HepG2 (cell line): Measurements from ENCODE around the gene POU6F1. TPM values are rescaled to one million over a fixed set of nuclear protein-coding genes. Genes with fewer than 3 reads are reported as not detected.

Experiments
- ATAC-seq: fragments of 200-7000 bp; cut with Tn5 transposase; 3 replicates; pipeline ENCODE4 v1.9.1; 2020; ENCODE audit warnings: mild to moderate bottlenecking, moderate library complexity
- BruUV-seq: library from RNA; stranded (reverse); fragments of 400-500 nt; replicated peaks from 2 replicates; lab custom pipeline; 2021; lab: Mats Ljungman, UMichigan
- CTCF ChIA-PET: fragments of 300-600 bp; formaldehyde crosslinking; extraction: SDS; loops from one replicate; lab custom pipeline; 2021; ENCODE audit warnings: low total read pairs, inconsistent platforms, low intra/inter-chr PET ratio; lab: Yijun Ruan, JAX
- POLR2A ChIA-PET: fragments of 350-600 bp; sonication (Branson Sonifier 250); formaldehyde crosslinking; loops from one replicate; lab custom pipeline; 2020; ENCODE audit warnings: antibody characterized with exemption, inconsistent platforms; lab: Yijun Ruan, JAX
- DNase-seq: peaks from one replicate; pipeline ENCODE4 v3.0.0-alpha.2; 2015; ENCODE audit warnings: low spot score
- FAIRE-seq: peaks from 3 replicates; lab custom pipeline; 2011; peaks lifted over from hg19 to GRCh38; lab: Jason Lieb, UNC
- H2AFZ ChIP-seq: one replicate; pipeline ENCODE4 v1.6.1; 2011; ENCODE audit warnings: low read length, inconsistent platforms
- H3K27ac ChIP-seq: fragments of 300-600 bp; 3 replicates; pipeline ENCODE4 v1.8.0; 2011; ENCODE audit warnings: mixed run types, mild to moderate bottlenecking, mixed read lengths, low read length, inconsistent platforms; ENCODE audit not compliant: insufficient read depth; ENCODE audit errors: extremely low read length
- H3K27me3 ChIP-seq, 2 experiments: fragments of 200-600 bp in 1 of 2; 2 replicates in 1 of 2; 3 replicates in 1 of 2; pipeline versions ENCODE4 v1.6.0 to v1.8.0; 2011; ENCODE audit warnings: low read length in 2 of 2, mild to moderate bottlenecking in 2 of 2, moderate library complexity in 2 of 2, inconsistent platforms in 1 of 2; ENCODE audit not compliant: insufficient read depth in 2 of 2, control insufficient read depth in 1 of 2
- H3K36me3 ChIP-seq, 2 experiments: fragments of 200-600 bp in 1 of 2; replicated peaks in 1 of 2; 2 replicates in 1 of 2; 3 replicates in 1 of 2; pipeline versions ENCODE4 v1.5.1 to v1.8.0; 2011; ENCODE audit warnings: low read length in 2 of 2, inconsistent platforms in 1 of 2; ENCODE audit not compliant: insufficient read depth in 2 of 2, control insufficient read depth in 1 of 2
- H3K4me1 ChIP-seq: 2 replicates; pipeline ENCODE4 v1.5.1; 2012; ENCODE audit warnings: low read length, inconsistent platforms; ENCODE audit not compliant: insufficient read depth
- H3K4me2 ChIP-seq: 2 replicates; pipeline ENCODE4 v1.6.0; 2011; ENCODE audit warnings: low read depth, low read length, inconsistent platforms
- H3K4me3 ChIP-seq, 3 experiments: fragments of 200-600 bp in 1 of 3; sonication (generic), shearing (Covaris generic) in 1 of 3; replicated peaks in 1 of 3; 2 replicates each; pipeline ENCODE4 v1.5.1; 2011 to 2016; ENCODE audit warnings: low read length in 3 of 3, inconsistent platforms in 2 of 3, low read depth in 2 of 3, mild to moderate bottlenecking in 2 of 3, control low read depth in 1 of 3, mixed read lengths in 1 of 3; ENCODE audit not compliant: insufficient read depth in 1 of 3
- H3K79me2 ChIP-seq: one replicate; pipeline ENCODE4 v1.6.1; 2011; ENCODE audit warnings: low read length, inconsistent platforms; ENCODE audit not compliant: insufficient read depth
- H3K9ac ChIP-seq: 2 replicates; pipeline ENCODE4 v1.6.0; 2011; ENCODE audit warnings: mild to moderate bottlenecking, low read depth, low read length, inconsistent platforms; ENCODE audit not compliant: insufficient read depth
- H3K9me3 ChIP-seq: 2 replicates; pipeline ENCODE4 v1.5.1; 2012; ENCODE audit warnings: mild to moderate bottlenecking, low read length
- H4K20me1 ChIP-seq: 2 replicates; pipeline ENCODE4 v1.6.0; 2011; ENCODE audit warnings: inconsistent platforms, mild to moderate bottlenecking, low read length, moderate library complexity; ENCODE audit not compliant: insufficient read depth
- BATF2 ChIP-seq: sonication (generic); formaldehyde crosslinking; IDR thresholded peaks from 2 replicates; pipeline ENCODE4 v1.8.0; 2022; ENCODE audit warnings: mild to moderate bottlenecking, missing genetic modification reagents, moderate library complexity
- E2F5 ChIP-seq: sonication (generic); formaldehyde crosslinking; conservative IDR thresholded peaks from 2 replicates; pipeline ENCODE4 v1.4.0; 2020; ENCODE audit warnings: missing genetic modification reagents
- FIP1L1 ChIP-seq: fragments of 200-400 bp; formaldehyde crosslinking; IDR thresholded peaks from 2 replicates; pipeline ENCODE4 v1.6.1; 2018; ENCODE audit warnings: low read depth, mild to moderate bottlenecking, low read length, moderate library complexity, borderline replicate concordance; ENCODE audit not compliant: insufficient read depth
- GATAD2A ChIP-seq: IDR thresholded peaks from 2 replicates; pipeline ENCODE4 v1.6.1; 2016
- HNF1A ChIP-seq, 2 experiments: sonication (generic) in 1 of 2; formaldehyde crosslinking in 1 of 2; IDR thresholded peaks; 2 replicates each; pipeline versions ENCODE4 v1.4.0 to v1.6.1; 2016 to 2020; ENCODE audit warnings: borderline replicate concordance in 1 of 2, low read depth in 1 of 2, mild to moderate bottlenecking in 1 of 2, missing genetic modification reagents in 1 of 2
- POLR2AphosphoS2 ChIP-seq: IDR thresholded peaks from 2 replicates; pipeline ENCODE4 v1.6.1; 2011; ENCODE audit warnings: low read depth, low read length, improper control_type of control experiment
- ZEB1 ChIP-seq: IDR thresholded peaks from 2 replicates; pipeline ENCODE4 v1.6.1; 2012; ENCODE audit warnings: mild to moderate bottlenecking, low read depth, inconsistent platforms; ENCODE audit not compliant: insufficient replicate concordance
- ZNF580 ChIP-seq: IDR thresholded peaks from 2 replicates; pipeline ENCODE4 v1.6.1; 2016; ENCODE audit warnings: low read depth, borderline replicate concordance
- WGBS: methylation state at CpG from one replicate; pipeline ENCODE4 v1.1.6; 2017; ENCODE audit warnings: low lambda C conversion rate; 5-methylcytosine and 5-hydroxymethylcytosine counted together
- in situ Hi-C: cut with HindIII; loops from 2 replicates; pipeline ENCODE4 v1.10.0; 2017; ENCODE audit warnings: low pct_unique_long_range_greater_than_20kb; ENCODE audit not compliant: extremely low pct_ligation_motif_present
- intact Hi-C: fragments of 100-400 bp; cut with micrococcal nuclease; formaldehyde crosslinking; loops from one replicate; pipeline ENCODE4 v1.10.0; 2022; ENCODE audit not compliant: unreplicated experiment
- polyA plus RNA-seq, 8 experiments: library from polyadenylated mRNA; depleted of rRNA in 3 of 8; stranded (reverse) in 7 of 8; unstranded in 1 of 8; fragments of >200 nt; fragmentation: Illumina TruSeq in 4 of 8; extraction: Trizol in 4 of 8; gene quantifications; 2 replicates each; pipeline versions ENCODE4 v1.2.1 to v1.2.3, GENCODE V29; 2011 to 2016; ENCODE audit warnings: low read depth in 4 of 8, missing spikeins in 1 of 8, mixed read lengths in 1 of 8; ENCODE audit not compliant: insufficient read depth in 1 of 8
- total RNA-seq, 5 experiments: library from RNA; depleted of rRNA; stranded (reverse); fragments of >200 nt; fragmentation: Illumina TruSeq; extraction: Trizol; gene quantifications; 2 replicates each; pipeline ENCODE4 v1.2.3, GENCODE V29; 2016; ENCODE audit warnings: low read depth in 1 of 5

POU6F1 gene
- total and polyA plus RNA-seq, 2 of the 13 experiments (the other 11 are each of a cell fraction or from before 2014, with no cell fraction given), result 0.48 to 0.51 TPM

- no peak for TF ChIP-seq E2F5 (CRISPR knock-in tag)
Observed at GRCh38 chr12:51214895-51215294, 3.0 kb downstream of the POU6F1 start (continued).

GRCh38 chr12:51210690-51211395 lies 7.0 kb downstream of the POU6F1 start:
- no peaks in the 10 kb centered on the region for H3K36me3 ChIP-seq
- TF ChIP-seq FIP1L1, result no peak
- H3K27ac ChIP-seq, result no peak overlapping the region
- H3K9me3 ChIP-seq, result no peaks in the 10 kb centered on the region
- ATAC-seq, result no peak; the same call in 1 of the 3 replicates
- no TSS peak for BruUV-seq
- no peak for DNase-seq
- no peak overlapping the region for H2AFZ ChIP-seq
- H3K79me2 ChIP-seq, result no peaks in the 10 kb centered on the region
- no peak overlapping the region for H3K4me3 ChIP-seq
- no peaks in the 10 kb centered on the region for H3K4me1 ChIP-seq
- WGBS, result 6% methylated on average over 2 of the region's 2 CpGs
- intact Hi-C loops (no loop called here), in situ Hi-C loops (no loop called here)
- CTCF ChIA-PET, result no interaction called here
- POLR2A ChIA-PET, result interaction anchor here (0.5 kb wide), 1 partner anchor 118 kb away, joined by 4 read pairs; no protein-coding TSS in a partner anchor
- FAIRE-seq, result no peak
- no peaks in the 10 kb centered on the region for H3K27me3 ChIP-seq
- no peak overlapping the region for H3K4me2 ChIP-seq
- no peak overlapping the region for H3K9ac ChIP-seq
- no peaks in the 10 kb centered on the region for H4K20me1 ChIP-seq

- DNase-seq, result no peak
- no peak overlapping the region for H3K27ac ChIP-seq
- H3K4me2 ChIP-seq, result no peak overlapping the region
- H3K4me3 ChIP-seq, result no peak overlapping the region
- CTCF ChIA-PET, result no interaction called here
- BruUV-seq, result no TSS peak
- no peak overlapping the region for H2AFZ ChIP-seq
- H3K36me3 ChIP-seq, result no peaks in the 10 kb centered on the region
- H3K79me2 ChIP-seq, result no peaks in the 10 kb centered on the region
- in situ Hi-C loops, result no loop called here
- intact Hi-C loops, result no loop called here
- no peaks in the 10 kb centered on the region for H3K9me3 ChIP-seq
- 66% methylated on average over 2 of the region's 2 CpGs for WGBS
- FAIRE-seq, result no peak
- no peaks in the 10 kb centered on the region for H3K27me3 ChIP-seq
- no peak overlapping the region for H3K9ac ChIP-seq
- H4K20me1 ChIP-seq, result no peaks in the 10 kb centered on the region
- no peak for ATAC-seq
- POLR2A ChIA-PET, result no interaction called here
- H3K4me1 ChIP-seq, result peaks cover 7% of the 10 kb centered on the region
- TF ChIP-seq ZNF580 (no peak), POLR2AphosphoS2 (no peak), GATAD2A (CRISPR knock-in tag) (no peak), BATF2 (CRISPR knock-in tag) (no peak), HNF1A (IDR thresholded peaks at IDR 0.05; ENCODE audit: low read depth) (no peak), HNF1A (CRISPR knock-in tag; IDR thresholded peaks at IDR 0.05; ENCODE audit: borderline replicate concordance) (no peak), ZEB1 (no peak)
Observed at GRCh38 chr12:51209259-51209658, 8.6 kb downstream of the POU6F1 start.
